ENCODE results near the gene G6PD. TPM values are rescaled to one million over a fixed set of nuclear protein-coding genes. Genes with fewer than 3 reads are reported as not detected.

The G6PD gene
- 22.3 and 22.5 TPM in 2 replicates for total RNA-seq

GRCh38 chrX:154546354-154547244, at the start of gene G6PD:
TSS of gene G6PD (minus strand) at chrX:154546846. CDS start at chrX:154546155, 691 bp downstream.

DNA sequence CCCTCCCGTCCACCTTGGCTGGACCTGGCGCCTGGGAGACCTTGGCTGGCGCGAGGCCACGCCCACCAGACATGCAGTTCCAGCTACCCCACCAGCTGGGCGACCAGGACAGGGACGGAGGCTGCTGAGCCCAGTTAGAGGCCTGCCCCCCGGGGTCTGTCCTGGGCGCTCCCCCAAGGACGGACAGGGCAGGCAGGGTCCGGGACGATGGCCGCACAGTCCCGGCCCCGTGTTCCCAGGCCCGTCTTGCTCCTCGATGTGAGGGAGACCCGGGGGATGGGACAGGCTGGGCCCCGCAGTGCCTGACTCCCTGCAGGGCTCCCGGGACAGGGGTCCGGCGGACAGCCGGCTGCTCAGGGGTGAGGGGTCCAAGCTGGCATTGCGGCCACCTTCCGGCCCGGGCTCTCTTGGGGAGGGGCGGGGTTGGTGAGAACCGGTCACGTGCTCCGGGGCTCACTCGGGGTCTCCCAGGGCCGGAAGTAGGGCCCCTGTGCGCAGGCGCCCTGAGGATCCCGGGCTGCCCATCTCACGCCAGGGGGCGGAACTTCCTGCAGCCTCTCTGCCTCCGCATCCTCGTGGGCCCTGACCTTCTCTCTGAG, 38.0 kb upstream of the G6PD start, which contains the start of gene CTAG1A:
Gene CTAG1A, plus strand, starts transcription at position 549 of the 599 bp plus-strand sequence. CDS start 74 bp downstream, outside the sequence.

DNA sequence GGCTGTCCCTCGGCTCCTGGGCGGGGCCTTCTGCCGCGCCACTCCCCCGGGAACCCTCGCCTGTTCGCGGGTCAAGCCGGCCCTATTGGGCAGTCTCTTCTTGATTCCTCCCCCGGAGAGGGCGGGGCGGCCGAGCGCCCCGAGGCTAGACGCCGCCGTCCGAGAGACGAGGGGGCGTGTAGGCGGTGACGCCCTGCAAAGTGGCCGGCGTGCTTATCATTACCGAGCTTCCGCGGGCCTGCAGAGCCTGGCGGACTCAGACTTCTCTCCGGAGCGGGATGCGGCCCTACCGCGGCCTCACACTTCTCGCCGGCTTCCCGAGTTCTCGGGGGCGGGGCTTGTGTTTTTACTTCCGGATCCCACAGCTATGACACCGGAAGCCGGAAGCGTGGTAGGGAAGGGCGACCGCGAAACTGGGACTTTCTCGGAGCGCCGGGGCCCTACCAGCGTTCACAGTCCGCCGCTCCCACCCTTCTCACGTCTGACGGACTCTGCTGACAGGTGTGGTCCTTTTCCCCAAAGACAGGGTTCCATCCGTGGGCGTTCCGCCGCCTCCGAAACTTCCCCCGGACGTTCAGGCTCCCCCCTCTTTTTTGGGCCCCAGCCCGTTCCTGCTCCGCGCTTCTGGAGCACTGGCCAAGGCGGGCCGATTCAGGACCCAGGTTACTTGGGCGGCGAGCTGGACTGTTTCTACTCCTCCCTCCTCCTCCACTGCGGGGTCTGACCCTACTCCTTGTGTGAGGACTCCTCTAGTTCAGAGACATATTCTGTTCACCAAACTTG, 790 bp upstream of the G6PD start, which contains the start of gene IKBKG:
Gene IKBKG, plus strand, starts transcription at position 376 of the 783 bp plus-strand sequence. CDS start 4,383 bp downstream, outside the sequence.

GRCh38 chrX:154515966-154516655, 30.5 kb downstream of the G6PD start, which contains the start of gene FAM3A:
TSS of gene FAM3A (minus strand) at chrX:154516232. CDS start at chrX:154515772, 460 bp downstream.

DNA sequence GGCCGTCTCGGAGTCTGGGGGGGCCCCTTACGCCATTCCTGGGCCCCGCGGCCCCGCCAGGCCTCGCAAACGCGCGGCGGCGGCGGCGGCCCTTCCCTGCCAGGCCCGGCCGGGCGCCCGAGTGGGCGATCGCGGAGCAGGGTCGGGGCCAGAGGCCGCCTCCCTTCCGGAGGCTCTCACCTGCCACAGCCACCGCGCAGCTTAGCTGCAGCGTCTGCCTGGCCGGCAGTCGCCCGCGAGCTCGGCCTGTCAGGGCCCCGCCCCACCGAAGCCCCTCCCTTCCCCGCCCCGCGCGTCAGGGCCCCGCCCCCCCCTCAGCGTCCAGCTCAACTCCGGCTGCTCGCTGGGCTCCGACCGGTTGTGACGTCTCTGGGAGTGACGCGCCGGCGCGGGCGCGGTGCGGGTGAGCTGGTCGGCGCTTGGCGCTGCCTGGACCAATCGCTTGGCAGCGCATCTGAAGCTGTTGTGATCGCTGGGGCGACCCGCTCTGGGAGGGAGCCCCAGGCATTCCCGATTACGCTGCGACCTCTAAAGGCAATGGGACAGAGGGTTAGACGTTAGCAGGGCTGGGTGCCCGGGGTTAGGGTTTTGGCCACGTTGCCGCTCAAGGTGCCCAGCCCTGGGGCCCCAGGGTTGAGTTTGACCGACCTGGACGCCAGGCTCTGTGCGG, 56.1 kb downstream of the G6PD start, which contains the start of gene SLC10A3:
Gene SLC10A3, minus strand, starts transcription at position 216 of the 670 bp plus-strand sequence. CDS start 1,689 bp downstream, outside the sequence.

GRCh38 chrX:154486396-154487207, 60.0 kb downstream of the G6PD start, which contains the start of gene UBL4A:
TSS of gene UBL4A (minus strand) at chrX:154486615. CDS start at chrX:154486584, 31 bp downstream.

Other genes with a start within 250 kb of the G6PD start
- gene FLNA, start 172.2 kb downstream of the G6PD start, total RNA-seq: 792 and 962 TPM in 2 replicates
- gene EMD, start 167.6 kb downstream of the G6PD start, total RNA-seq: 14.8 and 16.6 TPM in 2 replicates
- gene RPL10, start 148.5 kb downstream of the G6PD start, total RNA-seq: 3,109 and 3,856 TPM in 2 replicates
- 78.9 and 88.2 TPM in 2 replicates for gene DNASE1L1, start 137.6 kb downstream of the G6PD start, total RNA-seq
- 11.6 and 12.4 TPM in 2 replicates for gene TAFAZZIN, start 135.3 kb downstream of the G6PD start, total RNA-seq
- 78.6 and 82.4 TPM in 2 replicates for gene ATP6AP1, start 118.2 kb downstream of the G6PD start, total RNA-seq
- 38.3 and 56.6 TPM in 2 replicates for gene GDI1, start 109.7 kb downstream of the G6PD start, total RNA-seq
- 49.4 and 56.8 TPM in 2 replicates for gene FAM50A, start 102.7 kb downstream of the G6PD start, total RNA-seq
- gene PLXNA3, start 88.6 kb downstream of the G6PD start, total RNA-seq: 3.3 and 4.1 TPM in 2 replicates
- 12.8 and 16.3 TPM in 2 replicates for gene LAGE3, start 67.6 kb downstream of the G6PD start, total RNA-seq
- gene UBL4A, start 60.2 kb downstream of the G6PD start, total RNA-seq: 29.1 and 32.6 TPM in 2 replicates
- 9.0 and 12.9 TPM in 2 replicates for gene SLC10A3, start 56.2 kb downstream of the G6PD start, total RNA-seq
- gene FAM3A, start 30.6 kb downstream of the G6PD start, total RNA-seq: 15.6 and 20.3 TPM in 2 replicates
- gene IKBKG, start 774 bp upstream of the G6PD start, total RNA-seq: 9.5 and 12.7 TPM in 2 replicates
- not detected in 2 replicates for gene CTAG1A, start 38.3 kb upstream of the G6PD start, total RNA-seq
- gene CTAG1B, start 72.4 kb upstream of the G6PD start, total RNA-seq: not detected in 2 replicates
- not detected in 2 replicates for gene CTAG2, start 106.7 kb upstream of the G6PD start, total RNA-seq
- 12.0 and 14.4 TPM in 2 replicates for gene GAB3, start 204.2 kb upstream of the G6PD start, total RNA-seq
- 36.4 and 53.7 TPM in 2 replicates for gene DKC1, start 216.0 kb upstream of the G6PD start, total RNA-seq